GM19372 (cell line): ENCODE results near the gene ALKAL2.

Experiments
- ATAC-seq: cut with Tn5 transposase; IDR thresholded peaks from one replicate; pipeline ENCODE4 v1.9.1; 2021; ENCODE audit warnings: mild to moderate bottlenecking, low read depth, moderate library complexity; ENCODE audit not compliant: unreplicated experiment

ALKAL2 gene

DNA sequence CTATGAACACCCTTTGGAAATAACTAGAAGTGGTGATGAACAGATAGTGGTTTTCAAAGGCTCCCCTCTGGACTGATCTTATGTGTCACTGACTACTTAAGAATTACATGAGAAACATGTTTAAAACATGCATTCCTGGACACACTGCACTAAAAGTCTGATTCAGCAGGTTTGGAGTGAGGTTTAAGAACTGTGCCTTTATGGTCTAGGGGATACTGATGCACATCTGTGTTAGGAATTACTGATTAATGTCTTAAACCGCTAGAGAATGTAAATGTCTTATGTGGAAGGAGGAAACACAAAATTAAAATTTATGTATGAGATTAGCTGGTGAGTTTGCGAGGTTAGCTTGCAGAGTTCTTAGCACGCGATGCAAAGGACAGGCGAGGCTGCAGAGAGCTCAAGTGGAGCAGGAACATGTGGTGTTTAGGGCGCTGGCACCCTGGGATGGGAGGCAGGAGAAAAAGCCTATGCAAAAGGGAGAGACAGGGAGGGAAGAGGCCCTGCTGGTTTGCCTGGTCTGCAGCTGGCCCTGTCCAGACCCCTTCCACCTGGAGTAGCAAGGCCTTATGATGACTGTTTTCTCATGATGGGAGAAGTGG lies 35.8 kb downstream of the ALKAL2 start:
- no peak for ATAC-seq

DNA sequence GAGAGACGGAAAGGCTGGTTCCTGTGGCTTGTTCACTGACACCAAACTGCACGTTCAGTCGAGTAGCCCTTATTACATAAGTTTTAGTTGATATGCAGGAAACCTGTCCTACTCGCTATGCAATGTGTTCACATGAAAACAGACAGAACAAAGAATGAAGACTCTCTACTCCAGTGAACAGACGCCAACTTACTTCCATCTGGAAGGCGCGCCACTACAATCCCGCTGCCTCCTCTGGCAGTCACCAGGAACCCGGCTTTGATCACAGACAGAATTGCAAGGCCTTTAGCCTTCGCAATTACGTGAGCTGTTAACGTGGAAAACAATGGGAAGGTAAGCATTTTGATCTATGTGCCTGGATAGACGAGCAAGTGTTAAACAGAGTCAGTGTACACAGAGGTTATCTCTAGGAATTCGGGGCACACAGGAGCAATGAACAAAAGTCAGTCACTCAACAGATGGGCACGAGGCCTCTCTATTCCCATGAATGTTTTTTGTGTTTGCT lies 38.3 kb downstream of the ALKAL2 start:
- no peak for ATAC-seq

DNA sequence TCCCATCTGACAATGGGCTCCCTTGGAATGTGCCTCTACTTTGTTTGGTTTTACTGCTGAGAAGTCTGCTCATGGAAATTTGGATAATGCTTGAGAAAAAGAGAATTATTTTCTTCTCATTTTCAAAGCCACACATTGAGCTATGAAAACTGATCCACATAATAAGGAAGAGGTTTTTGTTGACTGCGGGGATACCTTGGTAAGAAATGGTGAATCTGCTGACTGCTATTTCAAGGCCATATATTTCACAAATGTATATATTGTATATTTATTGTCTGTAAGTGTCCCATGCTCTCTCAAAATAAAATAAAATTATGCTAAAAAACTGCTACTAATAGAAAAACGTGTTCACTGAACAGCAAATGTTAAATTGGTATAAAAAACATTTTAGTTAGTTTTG lies 39.2 kb downstream of the ALKAL2 start:
- ATAC-seq, result no peak

DNA sequence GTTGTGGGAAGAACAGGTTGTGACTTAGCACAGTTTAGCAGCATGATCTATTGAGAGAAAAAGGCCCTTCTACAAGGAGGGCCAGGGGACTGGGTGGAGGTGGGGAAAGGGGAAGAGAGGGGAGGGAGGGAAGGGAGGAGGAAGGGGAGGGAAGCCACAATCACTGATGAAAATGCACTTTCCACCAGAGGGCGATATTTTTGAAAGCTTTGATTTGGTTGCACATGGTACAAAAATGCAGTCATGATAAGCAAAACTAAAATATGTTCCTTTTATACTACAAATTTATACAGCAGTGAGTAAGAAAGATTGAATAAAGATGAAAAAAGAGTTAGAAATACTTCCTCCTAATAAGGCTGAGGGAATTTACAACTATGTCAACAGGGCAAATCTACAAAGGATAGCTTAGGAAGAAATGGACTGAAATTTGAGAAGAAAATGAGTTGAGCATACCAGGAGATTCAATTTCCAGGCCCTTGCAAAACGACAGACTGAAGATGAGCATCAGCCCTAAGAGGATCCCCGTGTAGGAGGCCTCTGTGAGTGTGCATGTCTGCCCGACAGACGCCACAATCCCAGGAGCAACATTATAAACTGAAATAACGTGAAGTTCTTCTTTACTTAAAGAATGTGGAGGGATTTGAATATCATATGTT lies 41.3 kb downstream of the ALKAL2 start:
- ATAC-seq, result no peak

DNA sequence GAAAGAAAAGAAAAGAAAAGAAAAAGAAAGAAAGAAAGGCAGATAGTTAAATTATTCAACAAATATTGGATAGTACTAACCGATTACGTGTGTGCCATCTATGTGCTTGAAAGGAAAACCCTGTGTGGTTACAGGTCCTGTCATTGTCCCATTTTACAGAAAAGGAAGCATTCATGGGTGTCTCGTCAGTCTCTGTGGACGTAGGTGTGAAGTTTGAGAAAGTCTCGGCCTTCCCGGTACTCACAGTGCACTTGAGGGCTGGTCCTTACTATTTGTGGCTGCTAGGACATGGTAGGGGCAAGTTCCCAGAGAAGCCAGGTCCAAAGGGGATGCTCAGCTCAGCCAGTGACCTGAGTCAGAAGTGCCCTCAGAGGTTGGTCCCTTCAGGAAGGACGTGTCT lies 43.3 kb downstream of the ALKAL2 start:
- no peak for ATAC-seq

DNA sequence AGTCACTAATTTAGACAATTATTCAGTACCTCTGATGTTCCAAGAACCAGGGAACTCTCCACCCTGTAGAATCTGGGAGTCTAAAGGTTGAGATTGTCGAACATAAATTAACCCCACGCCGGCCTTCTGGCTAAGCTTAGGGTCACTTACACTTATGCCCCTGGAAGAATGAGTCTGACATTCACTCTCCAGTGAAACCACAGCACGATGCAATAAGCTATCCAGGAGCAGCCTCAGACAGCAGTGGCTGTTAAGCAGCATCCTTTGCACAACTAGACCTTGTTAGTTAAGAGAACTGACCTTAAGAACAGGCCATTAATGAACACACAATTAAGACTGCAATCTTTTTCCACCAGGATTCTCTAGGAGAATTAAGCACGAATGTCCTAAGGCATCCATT lies 49.0 kb downstream of the ALKAL2 start:
- no peak for ATAC-seq

DNA sequence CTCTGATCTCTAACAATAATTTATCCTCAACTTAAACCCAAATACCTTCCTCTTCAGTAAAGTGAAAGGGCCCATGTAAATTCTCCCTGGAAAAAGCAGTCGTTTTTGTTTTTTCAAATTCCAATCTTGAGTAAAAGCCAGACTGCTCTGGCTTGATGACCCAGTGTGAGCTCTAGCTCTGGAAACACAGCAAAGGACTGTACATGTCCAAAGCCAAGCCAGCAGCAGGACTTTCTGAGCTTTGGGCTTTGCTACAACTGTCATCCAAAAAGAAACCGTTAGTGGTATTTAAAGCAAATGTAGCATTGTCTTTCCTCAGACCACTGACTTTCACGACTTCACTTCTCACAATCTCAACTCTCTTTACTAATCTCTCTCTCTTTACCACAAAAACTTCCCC lies 49.5 kb downstream of the ALKAL2 start:
- ATAC-seq, result no peak

DNA sequence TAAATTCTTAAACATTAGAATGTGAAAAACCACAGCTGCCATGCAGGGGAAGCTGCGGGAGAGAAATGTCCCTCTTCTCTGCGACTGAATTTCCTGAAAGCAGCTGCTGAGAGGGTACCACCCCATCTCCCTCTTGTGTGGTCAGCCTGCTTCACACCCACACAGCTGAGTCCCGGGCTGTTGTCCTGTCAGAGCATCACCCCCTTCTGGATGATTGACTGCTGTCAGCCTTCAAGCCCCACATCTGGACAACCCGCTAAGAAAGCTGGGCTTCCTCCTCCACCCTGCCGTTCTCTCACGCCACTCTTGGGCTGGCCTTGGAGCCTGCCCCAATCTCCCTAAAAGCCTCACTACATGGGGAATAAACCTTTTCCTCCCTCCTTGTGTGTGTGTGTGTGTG lies 50.0 kb downstream of the ALKAL2 start:
- no peak for ATAC-seq

DNA sequence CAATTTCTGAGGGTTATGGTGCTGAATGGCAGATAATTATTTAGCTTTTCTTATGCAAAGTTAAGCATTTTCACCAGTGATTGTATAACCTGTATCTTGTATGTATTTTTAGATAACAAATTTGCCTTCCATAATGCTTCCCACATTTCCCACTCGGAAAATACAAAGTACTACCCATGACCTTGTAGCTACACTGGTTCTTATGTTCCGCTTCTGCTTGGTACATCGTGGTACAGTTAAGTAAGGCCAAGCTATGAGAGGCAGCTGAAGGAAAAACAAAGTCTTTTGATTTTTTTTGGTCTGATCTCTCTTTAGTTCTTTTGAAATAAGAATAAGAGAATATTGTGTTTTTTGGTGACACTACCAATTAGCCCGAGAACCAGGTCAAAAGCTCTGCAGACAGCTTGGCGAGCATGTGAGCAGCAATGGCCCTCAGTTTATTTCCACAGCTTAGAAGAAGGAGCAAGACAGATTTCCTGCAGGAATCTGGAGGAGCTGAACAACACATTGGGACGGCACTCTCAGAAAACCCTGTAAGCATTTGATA lies 50.8 kb downstream of the ALKAL2 start:
- no peak for ATAC-seq

DNA sequence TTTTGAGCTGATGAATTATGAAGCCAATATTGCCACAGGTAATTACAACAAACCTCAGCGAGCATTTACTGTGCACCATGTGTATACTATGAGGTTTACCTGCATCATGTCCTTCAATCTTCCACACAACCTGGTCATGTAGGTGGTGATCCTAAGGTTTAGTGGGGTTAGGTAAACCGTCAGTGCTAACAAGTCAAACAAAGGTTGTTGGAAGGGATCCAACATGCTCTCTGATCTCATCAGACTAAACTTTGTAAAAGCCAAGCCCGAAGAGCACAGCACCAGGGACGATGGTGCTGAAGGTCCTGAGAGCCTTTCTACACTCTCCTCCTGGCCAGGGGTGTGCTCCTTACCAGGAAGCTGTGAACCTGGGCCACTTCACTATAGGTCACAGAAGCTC lies 53.5 kb downstream of the ALKAL2 start:
- no peak for ATAC-seq

DNA sequence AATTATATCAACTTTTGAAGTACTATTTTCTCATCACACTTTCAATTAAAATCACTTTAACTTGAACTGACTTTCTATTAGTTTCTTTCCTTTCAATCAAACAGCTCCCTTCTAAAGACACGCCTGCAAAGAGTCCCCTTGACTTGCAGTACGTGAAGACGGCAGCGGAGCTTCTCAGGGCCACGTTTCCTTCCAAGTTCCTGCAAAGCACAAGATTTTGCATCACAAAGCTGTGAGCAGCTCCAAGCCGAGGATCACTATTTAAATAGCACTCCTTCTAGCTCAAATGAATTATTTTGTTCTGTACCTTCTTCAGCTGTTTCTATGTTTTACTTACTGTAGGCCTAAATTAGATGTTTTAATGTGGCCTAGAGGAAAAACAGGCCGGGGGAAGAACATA lies 54.9 kb downstream of the ALKAL2 start:
- no peak for ATAC-seq

DNA sequence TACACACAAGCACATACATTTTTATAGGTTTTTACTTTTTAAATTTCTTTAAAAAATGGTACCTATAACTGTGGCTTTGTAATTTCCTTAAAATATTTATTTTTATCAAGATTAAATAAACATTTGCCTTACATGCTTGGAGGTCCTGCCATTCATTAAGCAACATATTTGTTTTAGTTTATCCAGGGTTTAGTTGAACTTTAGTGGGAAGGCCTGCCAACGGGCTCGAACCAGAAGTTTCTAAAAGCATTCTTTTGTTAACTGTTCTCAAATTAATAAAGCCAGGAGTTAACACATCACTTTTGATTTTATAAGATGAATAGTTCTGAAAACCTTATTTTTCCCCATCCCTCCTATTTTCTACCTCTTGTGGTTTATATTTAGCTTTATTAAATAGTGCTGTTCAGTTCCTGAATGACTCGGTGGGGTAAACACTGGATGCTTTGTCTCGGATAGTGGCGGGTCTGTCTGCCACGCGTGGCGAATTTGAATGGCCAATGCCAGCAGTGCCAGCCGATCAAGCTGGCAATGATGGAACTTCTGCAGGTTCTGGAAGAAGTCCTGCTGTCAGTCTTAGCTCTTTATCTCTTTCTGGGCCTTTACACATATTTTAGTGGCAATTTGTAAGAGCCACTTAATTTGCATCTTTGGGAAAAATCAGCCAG lies 56.2 kb downstream of the ALKAL2 start:
- no peak for ATAC-seq
